Measurements from ENCODE around the gene NBPF14.
"Not testable (repeated sequence)": the region's sequence is repeated elsewhere in the genome, so short reads cannot be mapped to it uniquely, and the experiment has no call there.

GRCh38 chr1:148522561-148523204 lies 73.1 kb downstream of the NBPF14 start:
- not testable (repeated sequence) for TF ChIP-seq CTCF (conservative IDR thresholded peaks at IDR 0.05 in 1 of 2, IDR thresholded peaks at IDR 0.05 in 1 of 2; ENCODE audit: low read depth in 1 of 2, low read length in 2 of 2); EZH2 (IDR thresholded peaks at IDR 0.05; ENCODE audit: low read length, missing control alignments)
